K562 (cell line): ENCODE data around the gene CYB5D1. TPM values are rescaled to one million over a fixed set of nuclear protein-coding genes. Genes with fewer than 3 reads are reported as not detected.
A peak's percentile ranks its signal among the peaks of the same experiment; 100 is the strongest.

Source experiments
- ARID4B ChIP-seq: sonication (generic); formaldehyde crosslinking; IDR thresholded peaks from 2 replicates; pipeline ENCODE4 v1.8.0; 2022; ENCODE audit warnings: mild to moderate bottlenecking, missing genetic modification reagents
- DMBX1 ChIP-seq: fragments of 250-450 bp; sonication (Bioruptor Pico); IDR thresholded peaks from 2 replicates; pipeline ENCODE4 v1.8.0; 2022; ENCODE audit warnings: inconsistent platforms, mild to moderate bottlenecking, moderate library complexity, borderline replicate concordance
- PRDM10 ChIP-seq: fragments of 450-650 bp; IDR thresholded peaks from 2 replicates; pipeline ENCODE4 v1.6.1; 2018; ENCODE audit not compliant: partially characterized antibody
- SP2 ChIP-seq: IDR thresholded peaks from 2 replicates; pipeline ENCODE4 v1.6.1; 2011; ENCODE audit warnings: mild to moderate bottlenecking, low read depth, low read length, moderate library complexity; ENCODE audit not compliant: poor library complexity, severe bottlenecking; ENCODE audit errors: extremely low read depth
- ZBTB7A ChIP-seq: IDR thresholded peaks from 2 replicates; pipeline ENCODE4 v1.6.1; 2011; ENCODE audit warnings: low read depth, mild to moderate bottlenecking, low read length, moderate library complexity, borderline replicate concordance; ENCODE audit not compliant: control insufficient read depth
- ZNF407 ChIP-seq: fragments of 450-650 bp; IDR thresholded peaks from 2 replicates; pipeline ENCODE4 v1.6.1; 2016; ENCODE audit warnings: low read depth
- polyA plus RNA-seq, 8 experiments: library from polyadenylated mRNA; depleted of rRNA in 4 of 8; stranded (reverse) in 5 of 8; unstranded in 3 of 8; fragments of >200 nt; fragmentation: Nextera tagmentation in 2 of 8; fragmentation: Illumina TruSeq in 1 of 8; extraction: Ambion mirVana in 2 of 8; extraction: Trizol in 1 of 8; gene quantifications; 2 replicates each; pipeline versions ENCODE4 v1.2.1 to v1.2.3, GENCODE V29; 2011 to 2014; ENCODE audit warnings: inconsistent platforms in 1 of 8, missing spikeins in 1 of 8
- total RNA-seq, 7 experiments: library from RNA; depleted of rRNA in 6 of 7; stranded (reverse); fragments of >200 nt in 6 of 7; fragmentation: Illumina TruSeq in 2 of 7; extraction: Trizol in 2 of 7; gene quantifications; 2 replicates each; pipeline versions ENCODE4 v1.2.1 to v1.2.3, GENCODE V29; 2011 to 2021; ENCODE audit warnings: low replicate concordance in 1 of 7

Gene CYB5D1
- total and polyA plus RNA-seq, 9 of the 15 experiments (the other 6 are each of a cell fraction or from before 2014, with no cell fraction given), result 2.4 to 7.9 (median 5.7) TPM

- TF ChIP-seq ZBTB7A (peak; percentile 97), SP2 (peak; percentile 46), ARID4B (CRISPR knock-in tag) (peak; percentile 34), DMBX1 (no peak), ZNF407 (peak; percentile 52; the same call in 1 of the 2 replicates), PRDM10 (peak; percentile 97)
Observed at GRCh38 chr17:7844292-7845154, 13.3 kb upstream of the CYB5D1 start (continued).
